Measurements from ENCODE around the gene CROCC2. TPM values are rescaled to one million over a fixed set of nuclear protein-coding genes. Genes with fewer than 3 reads are reported as not detected.
A peak's percentile ranks its signal among the peaks of the same experiment; 100 is the strongest.

Gene CROCC2
- total and polyA plus RNA-seq, 2 of the 13 experiments (the other 11 are each of a cell fraction or from before 2014, with no cell fraction given), result not detected

DNA sequence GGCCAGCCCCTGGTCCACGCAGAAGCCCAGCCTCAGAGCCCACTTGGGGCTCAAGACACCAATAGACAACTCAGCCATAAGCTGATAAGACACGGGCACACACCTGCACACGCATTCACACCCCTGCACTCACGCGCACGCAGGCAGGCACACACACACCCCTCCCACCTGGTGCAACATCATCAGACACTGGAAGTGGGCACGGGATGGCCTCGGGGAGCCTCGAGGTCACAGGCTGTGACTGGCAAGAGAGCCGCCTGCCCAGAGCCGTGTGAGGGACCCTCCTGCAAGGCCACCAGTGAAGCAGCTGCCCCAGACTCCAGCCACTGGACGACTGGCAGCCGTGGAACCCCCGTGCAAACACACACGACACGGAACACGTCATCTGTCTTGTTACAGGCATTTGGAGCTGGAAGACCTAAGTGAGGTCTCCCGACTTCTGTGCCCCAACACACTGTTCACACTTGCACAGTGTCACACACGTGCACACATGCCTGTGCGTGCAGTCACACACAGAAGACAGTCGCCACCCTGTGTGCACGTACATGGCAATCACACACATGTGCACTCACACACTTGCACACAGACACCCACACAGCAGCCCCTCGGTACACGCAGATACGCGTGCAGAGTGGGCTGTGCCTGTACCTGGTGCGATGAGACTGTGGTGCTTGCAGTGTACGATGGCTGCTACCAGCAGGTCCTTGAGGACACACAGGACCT, 11.1 kb upstream of the CROCC2 start (continued):
- TF ChIP-seq, protein P1, sequence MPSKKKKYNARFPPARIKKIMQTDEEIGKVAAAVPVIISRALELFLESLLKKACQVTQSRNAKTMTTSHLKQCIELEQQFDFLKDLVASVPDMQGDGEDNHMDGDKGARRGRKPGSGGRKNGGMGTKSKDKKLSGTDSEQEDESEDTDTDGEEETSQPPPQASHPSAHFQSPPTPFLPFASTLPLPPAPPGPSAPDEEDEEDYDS (CRISPR knock-in tag; IDR thresholded peaks at IDR 0.05), result no peak
- TF ChIP-seq, protein P2, sequence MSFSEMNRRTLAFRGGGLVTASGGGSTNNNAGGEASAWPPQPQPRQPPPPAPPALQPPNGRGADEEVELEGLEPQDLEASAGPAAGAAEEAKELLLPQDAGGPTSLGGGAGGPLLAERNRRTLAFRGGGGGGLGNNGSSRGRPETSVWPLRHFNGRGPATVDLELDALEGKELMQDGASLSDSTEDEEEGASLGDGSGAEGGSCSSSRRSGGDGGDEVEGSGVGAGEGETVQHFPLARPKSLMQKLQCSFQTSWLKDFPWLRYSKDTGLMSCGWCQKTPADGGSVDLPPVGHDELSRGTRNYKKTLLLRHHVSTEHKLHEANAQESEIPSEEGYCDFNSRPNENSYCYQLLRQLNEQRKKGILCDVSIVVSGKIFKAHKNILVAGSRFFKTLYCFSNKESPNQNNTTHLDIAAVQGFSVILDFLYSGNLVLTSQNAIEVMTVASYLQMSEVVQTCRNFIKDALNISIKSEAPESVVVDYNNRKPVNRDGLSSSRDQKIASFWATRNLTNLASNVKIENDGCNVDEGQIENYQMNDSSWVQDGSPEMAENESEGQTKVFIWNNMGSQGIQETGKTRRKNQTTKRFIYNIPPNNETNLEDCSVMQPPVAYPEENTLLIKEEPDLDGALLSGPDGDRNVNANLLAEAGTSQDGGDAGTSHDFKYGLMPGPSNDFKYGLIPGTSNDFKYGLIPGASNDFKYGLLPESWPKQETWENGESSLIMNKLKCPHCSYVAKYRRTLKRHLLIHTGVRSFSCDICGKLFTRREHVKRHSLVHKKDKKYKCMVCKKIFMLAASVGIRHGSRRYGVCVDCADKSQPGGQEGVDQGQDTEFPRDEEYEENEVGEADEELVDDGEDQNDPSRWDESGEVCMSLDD (CRISPR knock-in tag; IDR thresholded peaks at IDR 0.05; ENCODE audit: borderline replicate concordance), result no peak
- no peak for TF ChIP-seq RFXANK (CRISPR knock-in tag; IDR thresholded peaks at IDR 0.05)
- TF ChIP-seq REXO4 (CRISPR knock-in tag; IDR thresholded peaks at IDR 0.05; ENCODE audit: borderline replicate concordance), result no peak
- TF ChIP-seq TBX3 (IDR thresholded peaks at IDR 0.05; ENCODE audit: borderline replicate concordance), result no peak

DNA sequence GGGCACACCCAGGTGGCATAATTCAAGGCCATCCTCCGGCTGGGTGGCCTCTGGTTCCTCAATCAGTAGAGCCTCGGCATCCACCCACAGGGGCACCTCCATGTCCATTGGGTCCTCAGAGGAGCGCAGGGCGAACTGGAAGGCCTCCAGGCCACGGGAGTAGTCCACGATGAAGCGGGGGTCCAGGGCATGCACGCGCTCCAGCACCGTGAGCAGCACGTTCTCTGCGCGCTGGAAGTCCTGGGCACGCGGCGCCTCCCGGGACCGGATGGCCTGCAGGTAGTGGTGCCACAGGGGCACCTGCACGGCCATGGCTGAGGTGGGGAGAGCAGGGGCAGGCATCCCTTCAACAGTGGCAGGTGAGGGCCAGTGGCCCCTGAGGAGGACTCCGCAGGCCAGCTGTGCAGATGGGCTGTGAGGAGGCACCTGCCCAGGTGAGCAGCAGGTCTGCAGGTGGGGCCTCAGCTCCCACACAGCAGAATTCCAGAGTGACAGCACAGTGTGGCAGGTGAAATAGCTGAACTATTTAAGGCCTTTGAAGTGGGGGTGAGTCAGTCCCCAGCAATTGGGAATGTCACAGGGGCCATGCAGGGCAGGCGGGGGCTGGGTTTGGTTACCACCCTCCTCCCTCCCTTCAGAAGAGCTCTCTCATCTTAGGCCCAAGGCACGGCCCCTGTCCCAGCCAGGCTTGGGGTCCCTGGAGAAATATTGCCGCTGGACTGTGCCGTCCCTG, 10.3 kb upstream of the CROCC2 start, which contains the start of gene MAB21L4:
MAB21L4 (minus strand) TSS at position 501 of the 733 bp plus-strand sequence; CDS start at position 342, 159 bp downstream.
- DNase-seq (ENCODE audit: low spot score), result peak; percentile 45
- Histone ChIP-seq H4K20me1 (ENCODE audit: insufficient read depth, low read length) (no peaks in the 10 kb centered on the region), H3K4me2 (ENCODE audit: low read depth, low read length) (peak within 1 kb of the TSS; percentile 49), H3K27ac (ENCODE audit: extremely low read length, insufficient read depth, low read length) (no peak within 1 kb of the TSS), H2AFZ (ENCODE audit: low read length) (no peak within 1 kb of the TSS), H3K4me3 (replicated peaks in 1 of 3; ENCODE audit: insufficient read depth in 1 of 3, low read depth in 2 of 3, low read length in 3 of 3) (peak within 1 kb of the TSS in 1 of 3 experiments; percentile 59; a peak in 1 of 6 replicates), H3K9ac (ENCODE audit: insufficient read depth, low read depth, low read length) (no peak within 1 kb of the TSS), H3K4me1 (ENCODE audit: insufficient read depth, low read length) (peaks cover 74% of the 10 kb centered on the region), H3K36me3 (replicated peaks in 1 of 2; ENCODE audit: control insufficient read depth in 1 of 2, insufficient read depth in 2 of 2, low read length in 2 of 2) (no peaks in the 10 kb centered on the region), H3K9me3 (ENCODE audit: low read length) (no peaks in the 10 kb centered on the region), H3K79me2 (ENCODE audit: insufficient read depth, low read length) (no peaks in the 10 kb centered on the region), H3K27me3 (ENCODE audit: control insufficient read depth in 1 of 2, insufficient read depth in 2 of 2, low read length in 2 of 2) (peaks cover 0 to 4% of the 10 kb centered on the region in 2 experiments; a peak in 1 of 5 replicates)
- ChIA-PET POLR2A (interaction anchor here (0.9 to 4.2 kb wide), 5 partner anchors 14 to 38 kb away, joined by 3 to 37 read pairs (median 17); no protein-coding TSS in a partner anchor), CTCF (ENCODE audit: low intra/inter-chr PET ratio, low total read pairs) (no interaction called here)
- BruUV-seq (replicated peaks), result no TSS peak
- 69% methylated on average over 11 of the region's 24 CpGs for WGBS (ENCODE audit: low lambda C conversion rate)
- no peak for FAIRE-seq
- intact Hi-C loops (cut with micrococcal nuclease; ENCODE audit: unreplicated experiment), result no loop called here
- in situ Hi-C loops (cut with HindIII; ENCODE audit: extremely low pct_ligation_motif_present, low pct_unique_long_range_greater_than_20kb), result no loop called here
- peak; percentile 1; the same call in 2 of the 3 replicates for ATAC-seq
- TF ChIP-seq NPAS2 (CRISPR knock-in tag; IDR thresholded peaks at IDR 0.05; ENCODE audit: borderline replicate concordance), result no peak
- no peak for TF ChIP-seq PCBP2 (optimal IDR thresholded peaks at IDR 0.05; ENCODE audit: low read depth, low read length, poor library complexity, severe bottlenecking)
- TF ChIP-seq, protein P3, sequence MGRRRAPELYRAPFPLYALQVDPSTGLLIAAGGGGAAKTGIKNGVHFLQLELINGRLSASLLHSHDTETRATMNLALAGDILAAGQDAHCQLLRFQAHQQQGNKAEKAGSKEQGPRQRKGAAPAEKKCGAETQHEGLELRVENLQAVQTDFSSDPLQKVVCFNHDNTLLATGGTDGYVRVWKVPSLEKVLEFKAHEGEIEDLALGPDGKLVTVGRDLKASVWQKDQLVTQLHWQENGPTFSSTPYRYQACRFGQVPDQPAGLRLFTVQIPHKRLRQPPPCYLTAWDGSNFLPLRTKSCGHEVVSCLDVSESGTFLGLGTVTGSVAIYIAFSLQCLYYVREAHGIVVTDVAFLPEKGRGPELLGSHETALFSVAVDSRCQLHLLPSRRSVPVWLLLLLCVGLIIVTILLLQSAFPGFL (CRISPR knock-in tag; IDR thresholded peaks at IDR 0.05), result no peak
- 0 out of 2 replicates have a peak, but pooled peaks have one; percentile 18 for TF ChIP-seq SAP130 (CRISPR knock-in tag; IDR thresholded peaks at IDR 0.05; ENCODE audit: low read depth)
- no peak for TF ChIP-seq KLF6 (CRISPR knock-in tag; IDR thresholded peaks at IDR 0.05)
- no peak for TF ChIP-seq ZNF749 (CRISPR knock-in tag; IDR thresholded peaks at IDR 0.05; ENCODE audit: borderline replicate concordance)
- TF ChIP-seq, protein P4, sequence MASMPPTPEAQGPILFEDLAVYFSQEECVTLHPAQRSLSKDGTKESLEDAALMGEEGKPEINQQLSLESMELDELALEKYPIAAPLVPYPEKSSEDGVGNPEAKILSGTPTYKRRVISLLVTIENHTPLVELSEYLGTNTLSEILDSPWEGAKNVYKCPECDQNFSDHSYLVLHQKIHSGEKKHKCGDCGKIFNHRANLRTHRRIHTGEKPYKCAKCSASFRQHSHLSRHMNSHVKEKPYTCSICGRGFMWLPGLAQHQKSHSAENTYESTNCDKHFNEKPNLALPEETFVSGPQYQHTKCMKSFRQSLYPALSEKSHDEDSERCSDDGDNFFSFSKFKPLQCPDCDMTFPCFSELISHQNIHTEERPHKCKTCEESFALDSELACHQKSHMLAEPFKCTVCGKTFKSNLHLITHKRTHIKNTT (CRISPR knock-in tag; IDR thresholded peaks at IDR 0.05), result no peak
- no peak for TF ChIP-seq ZNF891 (CRISPR knock-in tag; IDR thresholded peaks at IDR 0.05)
- no peak for TF ChIP-seq FOXO1 (CRISPR knock-in tag; IDR thresholded peaks at IDR 0.05)
- TF ChIP-seq FOSL1 (CRISPR knock-in tag; IDR thresholded peaks at IDR 0.05; ENCODE audit: borderline replicate concordance), result peak; percentile 48; the same call in 1 of the 2 replicates

Data from HepG2 (cell line).